IPS-15b (cell line): ENCODE data around the gene SOX13.

ENCODE experiments used
- H3K27me3 ChIP-seq: one replicate; pipeline ENCODE4 v1.6.1; 2013; ENCODE audit warnings: low read length; ENCODE audit not compliant: control insufficient read depth, insufficient read depth
- H3K36me3 ChIP-seq: one replicate; pipeline ENCODE4 v1.6.1; 2013; ENCODE audit warnings: low read length; ENCODE audit not compliant: control insufficient read depth, insufficient read depth
- H3K4me1 ChIP-seq: one replicate; pipeline ENCODE4 v1.6.1; 2013; ENCODE audit warnings: mild to moderate bottlenecking, low read length; ENCODE audit not compliant: control insufficient read depth, insufficient read depth
- H3K4me3 ChIP-seq: one replicate; pipeline ENCODE4 v1.5.1; 2013; ENCODE audit warnings: low read depth, low read length
- H3K9ac ChIP-seq: one replicate; pipeline ENCODE4 v1.6.1; 2013; ENCODE audit warnings: low read depth, mild to moderate bottlenecking, low read length
- H3K9me3 ChIP-seq: one replicate; pipeline ENCODE4 v1.6.1; 2013; ENCODE audit warnings: mild to moderate bottlenecking, low read length; ENCODE audit not compliant: control insufficient read depth, insufficient read depth

Gene SOX13

DNA sequence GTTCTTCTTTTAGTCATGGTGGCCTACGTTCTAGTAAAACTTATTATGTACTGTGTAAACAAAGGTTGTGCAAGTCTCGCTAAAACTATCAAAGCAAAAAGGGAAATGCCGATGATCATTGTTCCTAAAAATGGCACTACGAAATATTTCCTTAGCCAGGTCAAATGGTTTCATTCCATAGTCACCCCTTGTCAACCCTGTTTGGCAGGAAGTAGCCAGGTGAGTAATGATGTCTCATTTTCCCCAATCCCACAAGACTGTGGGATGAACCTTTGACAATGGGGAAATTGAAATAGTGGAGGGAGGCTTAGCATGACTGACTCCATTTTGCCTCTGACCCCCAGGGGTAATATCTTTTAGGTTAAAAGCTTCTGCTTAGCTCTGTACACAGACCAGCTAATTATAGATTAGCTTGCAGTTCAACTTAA, 98.8 kb downstream of the SOX13 start:
- no peaks in the 10 kb centered on the region for H3K36me3 ChIP-seq
- H3K4me3 ChIP-seq = no peak overlapping the region
- H3K9me3 ChIP-seq = peaks cover 21% of the 10 kb centered on the region
- H3K4me1 ChIP-seq = no peaks in the 10 kb centered on the region
- H3K27me3 ChIP-seq = no peaks in the 10 kb centered on the region
- H3K9ac ChIP-seq = no peak overlapping the region

DNA sequence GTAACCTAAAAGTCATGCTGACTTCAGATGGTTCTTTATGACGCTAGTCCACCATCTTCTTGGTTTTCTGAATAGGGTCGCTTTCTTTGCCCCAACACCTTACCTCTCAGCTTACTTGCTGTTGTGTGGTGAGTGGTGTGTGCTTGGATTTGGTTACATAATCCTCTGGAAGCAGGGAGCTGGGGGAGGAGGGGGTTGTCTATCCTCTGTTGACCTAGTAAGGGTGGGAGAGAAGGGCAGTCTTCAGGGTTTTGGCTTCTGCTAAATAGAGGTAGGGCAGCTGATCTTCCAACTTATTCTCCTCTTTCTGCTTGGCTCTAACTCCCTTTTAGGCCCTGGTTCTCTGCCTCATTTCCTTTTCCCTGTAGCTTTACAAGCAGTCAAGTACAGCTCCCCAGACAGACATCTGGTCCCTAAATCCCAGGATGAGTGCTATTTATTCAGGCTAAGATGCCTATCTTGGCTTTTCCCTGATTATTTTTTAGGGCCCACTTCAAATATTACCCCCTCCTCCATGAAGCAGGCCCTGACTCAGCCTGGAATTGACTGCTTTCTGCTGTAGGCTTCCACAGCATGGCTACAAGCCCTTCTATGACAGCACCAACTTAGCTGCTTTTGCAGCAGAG, 99.6 kb downstream of the SOX13 start:
- Histone ChIP-seq H3K4me3 (no peak overlapping the region), H3K9me3 (peaks cover 21% of the 10 kb centered on the region), H3K27me3 (peaks cover 2% of the 10 kb centered on the region), H3K4me1 (no peaks in the 10 kb centered on the region), H3K9ac (no peak overlapping the region), H3K36me3 (no peaks in the 10 kb centered on the region)

DNA sequence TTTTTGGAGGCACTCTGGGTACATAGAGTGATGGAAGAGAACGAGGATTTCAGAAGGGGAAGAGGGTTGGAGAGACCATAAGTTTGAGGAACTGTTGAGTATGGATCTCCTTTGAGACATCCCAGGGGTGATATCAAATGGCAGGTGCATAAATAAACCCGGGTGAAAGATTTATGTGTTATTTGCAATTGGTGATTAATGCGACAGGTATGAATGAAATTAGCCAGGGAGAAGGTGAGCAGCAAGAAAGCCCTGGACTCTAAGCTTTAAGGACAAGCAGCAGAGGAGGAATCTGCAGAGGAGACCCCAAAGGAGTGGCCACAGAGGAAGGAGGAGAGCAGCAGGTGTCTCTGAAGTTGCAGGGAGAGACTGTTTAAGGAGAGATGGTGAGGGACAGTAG, 102.0 kb downstream of the SOX13 start:
- Histone ChIP-seq H3K4me3 (no peak overlapping the region), H3K36me3 (no peaks in the 10 kb centered on the region), H3K9me3 (peaks cover 7% of the 10 kb centered on the region), H3K4me1 (no peaks in the 10 kb centered on the region), H3K9ac (no peak overlapping the region), H3K27me3 (peaks cover 3% of the 10 kb centered on the region)

DNA sequence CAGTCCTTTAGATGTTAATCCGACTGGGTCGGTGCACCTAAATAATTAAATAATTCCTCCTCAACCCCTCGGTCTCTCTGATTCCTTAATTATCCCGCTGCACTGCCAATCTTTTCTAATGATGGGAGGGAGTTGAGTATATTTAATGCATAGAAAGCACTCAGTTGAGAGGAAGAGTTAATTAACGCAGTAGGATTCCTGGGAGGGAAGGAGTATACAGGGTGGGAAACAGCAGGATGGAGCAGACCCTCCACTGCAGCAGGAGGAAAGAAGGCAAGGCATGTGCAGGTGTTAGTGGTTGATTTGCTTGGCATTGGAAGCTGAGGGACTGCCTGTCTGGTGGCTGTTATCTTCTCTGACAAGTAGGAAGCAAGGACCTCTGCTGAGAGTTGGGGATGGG, 103.1 kb downstream of the SOX13 start:
- Histone ChIP-seq H3K9ac (no peak overlapping the region), H3K4me1 (no peaks in the 10 kb centered on the region), H3K27me3 (peaks cover 3% of the 10 kb centered on the region), H3K36me3 (no peaks in the 10 kb centered on the region), H3K4me3 (no peak overlapping the region), H3K9me3 (no peaks in the 10 kb centered on the region)

DNA sequence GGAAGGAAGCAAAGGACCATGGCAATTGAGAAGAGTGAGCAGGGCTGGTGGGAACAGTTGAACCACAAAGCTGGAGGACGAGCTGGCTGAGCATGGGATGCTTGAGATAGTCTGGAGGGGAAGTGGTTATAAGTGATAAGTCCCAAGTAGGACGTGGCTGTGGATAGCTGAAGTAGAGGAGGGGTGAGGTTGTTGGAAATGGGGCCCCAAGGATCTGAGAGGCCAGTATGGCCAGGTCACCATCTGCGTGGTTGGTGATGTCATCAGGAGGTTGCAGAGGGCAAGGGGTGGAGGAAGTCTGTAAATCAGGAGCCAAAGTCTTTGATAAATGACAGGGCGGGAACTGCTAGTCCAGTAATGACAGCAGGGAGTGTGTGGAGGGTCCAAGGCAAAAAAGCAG, 104.2 kb downstream of the SOX13 start:
- Histone ChIP-seq H3K27me3 (peaks cover 3% of the 10 kb centered on the region), H3K9me3 (no peaks in the 10 kb centered on the region), H3K4me3 (no peak overlapping the region), H3K36me3 (no peaks in the 10 kb centered on the region), H3K9ac (no peak overlapping the region), H3K4me1 (no peaks in the 10 kb centered on the region)
